GM21360 (cell line): ENCODE data around the gene CBFA2T2.

Experiments used
- ATAC-seq: cut with Tn5 transposase; IDR thresholded peaks from one replicate; pipeline ENCODE4 v1.9.1; 2021; ENCODE audit warnings: mild to moderate bottlenecking, moderate library complexity; ENCODE audit not compliant: unreplicated experiment

Gene CBFA2T2

DNA sequence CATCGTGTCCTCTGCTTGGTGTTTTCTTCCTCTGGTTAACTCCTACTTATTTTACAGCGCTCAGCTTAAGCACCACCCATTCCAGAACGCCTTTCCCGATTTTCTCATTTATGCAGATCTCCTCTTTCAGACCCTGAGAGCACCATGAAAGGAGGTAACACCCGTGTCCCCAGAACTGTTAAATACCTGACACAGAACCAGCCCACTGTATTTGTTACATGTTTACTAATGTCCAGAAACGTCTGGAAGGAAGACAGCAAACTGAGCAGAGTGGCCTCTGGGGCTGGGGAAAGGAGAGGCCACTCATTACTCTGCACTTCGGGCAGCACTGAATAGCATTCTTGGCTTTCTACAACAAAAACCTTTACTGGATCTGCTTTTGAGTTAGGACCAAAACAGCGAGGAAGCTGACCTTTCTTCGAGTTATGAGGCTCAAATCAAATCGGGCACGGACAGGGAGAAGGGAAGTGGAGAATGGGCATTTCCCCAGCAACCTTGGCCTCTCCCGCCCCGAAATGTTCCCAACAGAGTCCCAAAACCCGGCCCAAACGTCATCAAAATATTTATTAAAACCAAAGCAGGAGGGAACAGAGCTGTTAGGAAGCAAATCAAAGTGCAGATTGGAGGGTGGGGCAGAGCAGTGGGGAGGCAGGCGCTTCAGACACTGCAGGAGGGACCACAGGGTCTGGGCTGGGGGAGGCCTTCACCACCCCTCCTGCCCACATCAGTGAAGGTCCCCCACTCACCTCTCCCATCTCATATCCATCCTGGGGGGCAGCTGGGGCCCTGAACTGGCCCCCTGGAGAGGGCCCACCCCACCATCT lies 185.5 kb downstream of the CBFA2T2 start:
- no peak for ATAC-seq

- no peak for ATAC-seq
These were observed 186.2 kb downstream of the CBFA2T2 start for GRCh38 chr20:33676121-33676520.

DNA sequence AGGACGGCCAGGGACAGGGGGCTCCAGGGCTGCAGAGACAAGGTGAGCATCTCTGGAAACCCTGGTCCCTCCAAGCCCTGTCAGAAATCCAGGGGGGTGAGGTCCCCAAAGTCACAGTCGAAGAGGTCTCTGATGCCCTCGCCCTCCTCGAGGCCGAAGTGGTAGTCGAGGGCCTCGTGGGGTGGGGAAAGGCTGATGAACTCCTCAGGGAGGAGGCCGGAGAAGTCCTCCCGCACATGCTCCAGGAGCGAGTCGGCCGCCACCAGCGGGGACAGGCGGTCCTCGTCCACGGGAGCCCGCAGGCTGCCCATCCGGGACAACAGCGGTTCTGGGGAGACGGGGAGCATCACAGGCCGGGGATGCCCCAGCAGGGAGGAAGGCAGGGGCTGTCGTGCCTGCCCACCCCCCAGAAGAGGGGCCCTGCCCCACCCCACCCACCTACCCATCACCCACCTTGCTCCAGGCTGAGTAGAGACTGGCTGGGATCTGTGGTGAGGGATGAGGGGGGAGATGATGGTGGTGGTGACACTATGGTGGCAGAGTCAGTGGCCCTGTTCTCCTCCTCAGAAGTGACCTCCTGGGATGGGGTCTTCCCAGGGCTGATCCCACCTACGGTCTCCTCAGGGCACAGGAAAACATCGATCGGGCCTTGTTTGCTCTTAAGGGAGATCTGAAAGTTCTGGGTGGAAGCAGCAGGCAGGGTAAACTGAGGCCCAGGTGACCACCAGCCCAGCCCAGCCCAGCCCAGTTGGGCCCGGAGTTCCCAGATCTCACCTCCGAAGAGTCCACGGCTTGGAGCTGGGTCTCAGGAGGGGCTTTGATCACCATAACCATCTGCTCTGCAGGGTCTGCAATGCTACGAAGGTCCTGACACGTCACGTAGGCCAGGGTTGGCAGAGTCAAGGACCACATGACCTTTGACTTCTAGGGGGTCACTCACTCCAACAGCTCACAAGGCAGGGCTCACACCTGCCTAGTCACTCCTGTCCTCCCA lies 187.1 kb downstream of the CBFA2T2 start:
- no peak for ATAC-seq

GRCh38 chr20:33677991-33678702 lies 188.3 kb downstream of the CBFA2T2 start:
- ATAC-seq: no peak

GRCh38 chr20:33679758-33680485 lies 190.0 kb downstream of the CBFA2T2 start:
- ATAC-seq: peak; percentile 46

DNA sequence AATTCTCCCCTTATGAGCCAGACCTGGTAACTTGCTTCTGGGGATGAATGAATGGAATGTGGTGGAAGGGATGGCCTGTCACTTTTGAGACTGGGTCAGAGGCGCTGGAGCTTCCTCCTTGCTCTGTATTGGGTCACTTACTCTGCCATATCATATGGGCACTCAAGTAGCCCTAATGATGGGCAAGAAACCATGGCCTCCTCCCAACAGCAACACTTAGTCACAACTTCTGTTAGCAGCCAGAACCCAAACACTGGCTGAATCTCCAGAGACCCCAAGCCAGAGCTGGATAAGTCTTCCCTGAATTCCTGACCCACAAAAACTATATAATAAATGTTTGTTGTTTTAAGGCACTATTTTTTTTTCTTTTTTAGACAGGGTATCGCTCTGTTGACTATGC lies 190.8 kb downstream of the CBFA2T2 start:
- no peak for ATAC-seq

DNA sequence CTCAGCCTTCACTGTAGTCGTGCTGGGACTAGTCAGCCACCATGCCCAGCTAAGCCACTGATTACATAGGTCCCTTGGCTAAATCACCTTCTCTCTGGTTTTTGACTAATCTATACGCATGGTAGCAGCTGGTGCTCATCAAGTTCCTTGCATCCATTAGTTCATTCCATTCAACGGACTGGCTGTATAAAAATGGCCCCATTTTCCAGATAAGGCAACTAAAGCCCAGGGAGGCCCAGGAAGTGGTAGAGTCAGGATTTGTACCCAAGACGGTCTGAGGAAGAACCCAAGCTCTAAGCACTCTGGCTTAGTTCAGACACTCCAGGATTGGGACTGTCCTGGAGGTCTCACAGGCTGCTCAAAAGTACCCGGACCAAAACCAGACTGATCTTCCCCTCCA lies 191.4 kb downstream of the CBFA2T2 start:
- no peak for ATAC-seq

GRCh38 chr20:33681728-33682353 lies 191.9 kb downstream of the CBFA2T2 start:
- ATAC-seq: no peak

GRCh38 chr20:33684533-33685327 lies 194.8 kb downstream of the CBFA2T2 start:
- no peak for ATAC-seq

GRCh38 chr20:33685328-33686099 lies 195.6 kb downstream of the CBFA2T2 start:
- peak; percentile 35 for ATAC-seq

DNA sequence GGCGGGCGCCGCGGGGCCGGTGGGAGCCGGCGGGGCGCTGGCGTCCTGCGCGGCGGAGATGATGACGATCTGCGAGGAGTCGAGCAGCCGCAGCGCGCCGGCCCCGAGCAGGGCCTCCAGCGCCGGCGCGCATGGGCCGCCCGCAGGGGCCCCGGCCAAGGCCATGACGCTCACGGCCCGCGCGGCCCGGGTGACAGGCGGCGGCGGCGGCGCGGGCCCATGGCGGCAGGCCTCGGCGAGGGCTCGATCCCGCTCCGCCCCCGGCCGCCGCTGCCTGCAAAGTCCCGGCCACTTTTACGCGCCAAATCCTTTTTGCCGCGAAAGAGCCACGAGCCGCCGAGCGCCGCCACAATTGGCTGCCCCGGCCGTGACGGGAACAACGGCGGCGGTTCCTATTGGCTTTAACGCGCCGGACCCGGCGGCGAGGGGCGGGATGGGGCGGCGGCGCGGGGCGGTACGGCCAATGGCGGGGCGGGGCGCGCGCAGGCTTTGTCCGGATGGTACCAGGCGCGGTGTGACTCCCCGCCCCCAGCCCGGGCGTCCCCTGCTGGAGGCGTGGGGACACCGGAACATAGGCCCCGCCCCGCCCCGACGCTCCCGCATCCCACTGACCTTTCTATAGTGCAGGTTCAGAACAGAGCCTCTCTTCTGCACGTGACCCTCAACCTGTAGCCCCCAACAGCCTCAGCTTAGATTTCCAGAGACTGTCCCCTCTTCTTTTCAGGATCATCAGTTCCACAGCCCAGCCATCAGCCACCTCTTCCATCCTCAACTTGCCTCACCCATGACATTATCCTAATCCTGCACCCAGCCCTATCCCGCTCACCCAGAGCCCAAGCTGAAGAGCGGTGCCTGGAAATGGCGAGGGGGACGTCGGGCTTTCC lies 196.4 kb downstream of the CBFA2T2 start, which contains the start of gene E2F1:
Gene E2F1, minus strand, starts transcription at position 286 of the 884 bp plus-strand sequence. Its CDS starts 121 bp downstream, at position 165.
- ATAC-seq: peak; percentile 74

DNA sequence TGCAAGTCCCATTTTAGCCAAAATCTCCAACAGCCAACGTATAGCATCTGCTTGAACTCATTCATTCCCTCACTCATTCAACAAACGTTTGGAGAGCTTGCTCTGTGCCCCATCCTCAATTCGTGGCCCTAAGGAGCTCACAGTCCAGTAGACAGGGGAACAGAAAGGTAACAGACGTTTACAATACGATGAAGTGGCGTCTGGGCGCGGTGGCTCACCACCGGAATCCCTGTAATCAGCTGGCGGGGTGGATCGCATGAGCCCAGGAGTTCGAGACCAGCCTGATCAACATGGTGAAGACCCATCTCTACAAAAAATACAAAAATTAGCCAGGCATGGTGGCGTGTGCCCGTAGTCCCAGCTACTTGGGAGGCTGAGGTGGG lies 197.1 kb downstream of the CBFA2T2 start:
- no peak for ATAC-seq

- ATAC-seq: no peak
These were observed 197.5 kb downstream of the CBFA2T2 start for GRCh38 chr20:33687370-33687915.

DNA sequence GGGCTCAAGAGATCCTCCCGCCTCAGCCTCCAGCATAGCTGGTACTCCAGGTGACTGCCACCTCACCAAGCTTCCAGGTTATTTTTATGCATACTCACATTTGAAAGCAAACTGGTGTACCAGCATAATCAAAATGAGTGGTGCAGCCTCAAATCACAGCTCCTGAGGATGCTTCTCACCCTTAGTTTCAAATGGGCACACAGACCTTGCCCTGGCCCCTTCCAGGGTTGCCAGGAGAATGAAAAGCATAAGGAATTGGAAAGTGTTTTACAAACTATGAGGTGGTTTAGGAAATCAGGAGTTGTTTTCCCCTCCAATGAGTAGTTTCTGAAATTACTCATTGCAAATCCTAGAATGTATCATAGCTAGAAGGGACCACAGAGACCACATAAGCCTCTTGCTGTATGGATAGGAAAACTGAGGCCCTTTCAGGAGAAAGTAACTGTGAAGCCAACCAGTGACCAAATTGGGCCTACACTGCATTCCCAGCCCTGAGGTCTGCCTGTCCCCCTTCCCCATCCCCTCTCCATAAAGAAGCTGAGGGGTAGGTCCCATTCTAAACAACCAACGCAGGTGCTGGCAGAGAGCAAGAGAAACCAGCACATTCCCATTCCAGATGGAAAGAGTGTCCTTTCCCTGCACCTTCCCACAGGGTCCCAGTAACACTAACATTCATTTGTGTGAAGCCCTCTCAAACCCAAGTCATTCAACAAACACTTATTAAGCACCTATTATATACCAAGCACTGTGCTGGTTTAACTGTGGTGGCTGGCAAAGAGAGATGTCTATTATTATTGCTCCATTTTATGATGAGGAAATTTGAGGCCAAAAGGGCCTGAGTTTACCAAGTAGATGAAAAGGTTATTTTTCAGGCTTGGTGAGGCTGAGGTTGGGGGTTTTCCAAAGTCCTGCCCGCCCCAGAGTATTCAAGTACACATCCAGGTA lies 198.4 kb downstream of the CBFA2T2 start:
- no peak for ATAC-seq

- no peak for ATAC-seq
These were observed 199.1 kb downstream of the CBFA2T2 start for GRCh38 chr20:33688938-33689424.

DNA sequence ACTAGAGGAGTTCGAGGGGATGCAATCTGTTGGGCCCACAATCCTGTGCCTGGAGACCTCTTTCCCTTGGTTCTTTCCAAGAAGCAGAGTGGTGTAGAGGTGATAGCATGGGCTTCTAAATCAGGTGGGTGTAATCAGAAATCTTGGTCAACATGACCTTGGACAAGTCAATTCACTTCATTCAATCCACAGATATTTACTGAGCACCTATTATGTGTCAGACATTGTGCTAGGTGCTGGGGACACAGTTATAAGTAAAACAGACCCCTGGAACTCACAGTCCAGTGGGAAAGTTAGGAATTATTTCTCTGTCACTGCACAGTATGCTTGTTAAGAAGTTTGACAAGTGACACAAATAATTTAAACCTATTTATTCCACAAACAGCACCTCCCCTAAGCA lies 199.6 kb downstream of the CBFA2T2 start:
- no peak for ATAC-seq
